Forelimb muscle (tissue), 1 donor: ENCODE measurements around the gene KRTAP4-1. TPM values are rescaled to one million over a fixed set of nuclear protein-coding genes. Genes with fewer than 3 reads are reported as not detected.
"Not testable (repeated sequence)": the region's sequence is repeated elsewhere in the genome, so short reads cannot be mapped to it uniquely, and the experiment has no call there.

Experiments used
- DNase-seq: peaks from one replicate; pipeline ENCODE4 v3.0.0-alpha.2; 2013; ENCODE audit warnings: low read depth
- polyA plus RNA-seq: library from polyadenylated mRNA; unstranded; fragments of 120-200 nt; gene quantifications from one replicate; pipeline ENCODE4 v1.2.1, GENCODE V29; 2013; ENCODE audit not compliant: insufficient read length

KRTAP4-1 gene
- polyA plus RNA-seq, 1 donor, result not detected

DNA sequence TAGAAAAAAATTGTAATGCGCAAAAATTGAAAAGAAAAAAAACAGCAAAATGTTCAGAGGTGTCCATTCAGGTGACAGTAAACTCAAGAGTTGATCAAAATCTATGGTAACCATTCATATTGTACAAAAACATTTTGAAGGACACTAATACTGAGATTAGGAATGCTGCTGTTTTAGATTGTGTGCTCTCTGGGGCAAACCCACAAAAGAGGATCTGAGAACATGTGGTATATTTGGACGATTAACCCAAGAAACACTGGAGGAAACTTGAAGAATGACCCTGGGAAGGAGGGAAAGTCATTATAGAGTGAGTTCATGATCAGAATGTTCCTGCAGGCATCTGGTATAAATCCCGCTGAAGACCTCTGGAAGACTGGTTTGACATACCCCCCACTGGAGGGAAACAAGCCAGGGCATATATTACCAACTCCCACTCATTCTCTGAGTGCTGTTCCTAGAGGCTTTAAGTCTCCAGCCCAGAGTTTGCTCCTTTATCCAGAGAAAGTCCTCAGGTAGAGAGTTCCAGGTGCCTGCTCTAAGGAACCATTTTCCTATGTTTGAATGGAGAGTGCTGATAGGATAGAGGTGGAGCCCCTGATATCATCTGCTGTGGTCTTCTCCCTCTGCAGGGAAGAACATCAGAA, 7.8 kb downstream of the KRTAP4-1 start:
- DNase-seq, result no peak

DNA sequence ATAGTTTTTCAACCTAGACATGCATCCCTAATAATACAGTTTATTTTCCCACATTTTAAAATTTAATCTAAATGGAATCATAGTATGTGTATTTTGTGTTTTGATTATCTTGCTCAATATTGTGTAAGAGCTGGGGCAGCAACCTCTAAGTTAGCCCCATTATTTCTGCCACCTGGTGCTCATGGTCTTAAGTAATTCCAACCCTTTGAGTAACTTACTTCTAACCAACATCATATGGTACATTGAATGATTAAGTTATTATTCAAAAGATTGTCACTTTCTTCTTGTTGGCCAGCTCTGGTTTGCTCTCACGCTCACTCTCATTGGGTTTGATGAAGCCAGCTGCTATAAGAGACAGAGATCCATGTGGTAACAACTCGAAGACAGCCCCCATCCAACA, 12.8 kb downstream of the KRTAP4-1 start:
- DNase-seq, result no peak

DNA sequence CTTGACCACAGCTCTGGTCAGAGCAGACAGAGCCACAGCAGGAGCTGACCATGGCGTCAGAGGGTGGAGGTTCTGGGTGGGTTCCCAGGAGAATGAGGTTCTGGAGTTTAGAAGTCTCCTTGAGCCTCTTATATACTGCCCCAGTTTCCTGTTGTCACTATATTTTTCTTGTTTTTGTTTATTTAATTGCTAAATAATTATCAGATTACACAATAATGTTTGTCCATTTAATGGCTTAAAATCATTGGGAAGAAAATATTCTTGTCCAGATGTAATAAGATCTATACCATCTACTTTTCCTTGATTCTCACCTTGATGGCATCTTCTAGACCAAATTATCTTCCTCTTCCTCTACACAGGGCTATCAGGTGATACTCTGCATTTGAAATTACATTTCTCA, 16.6 kb downstream of the KRTAP4-1 start, which contains the start of gene KRTAP4-3:
Gene KRTAP4-3, minus strand, starts transcription at position 101 of the 400 bp plus-strand sequence. Its CDS starts 49 bp downstream, at position 52.
- DNase-seq, result no peak

DNA sequence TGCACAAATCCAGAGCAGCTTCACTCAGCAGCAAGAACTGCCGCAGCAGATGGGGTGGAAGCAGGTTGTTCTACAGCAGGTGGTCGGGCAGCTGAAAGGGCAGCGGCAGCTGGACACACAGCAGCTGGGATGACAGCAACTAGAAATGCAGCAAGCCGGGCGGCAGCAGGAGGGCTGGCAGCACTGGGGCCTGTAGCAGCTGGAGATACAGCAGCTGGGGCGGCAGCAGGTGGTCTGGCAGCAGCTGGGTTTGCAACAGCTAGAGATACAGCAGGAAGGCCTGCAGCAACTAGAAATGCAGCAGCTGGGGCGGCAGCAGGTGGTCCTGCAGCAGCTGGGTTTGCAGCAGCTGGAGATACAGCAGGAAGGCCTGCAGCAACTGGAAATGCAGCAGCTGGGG, 17.1 kb downstream of the KRTAP4-1 start:
- DNase-seq, result no peak

DNA sequence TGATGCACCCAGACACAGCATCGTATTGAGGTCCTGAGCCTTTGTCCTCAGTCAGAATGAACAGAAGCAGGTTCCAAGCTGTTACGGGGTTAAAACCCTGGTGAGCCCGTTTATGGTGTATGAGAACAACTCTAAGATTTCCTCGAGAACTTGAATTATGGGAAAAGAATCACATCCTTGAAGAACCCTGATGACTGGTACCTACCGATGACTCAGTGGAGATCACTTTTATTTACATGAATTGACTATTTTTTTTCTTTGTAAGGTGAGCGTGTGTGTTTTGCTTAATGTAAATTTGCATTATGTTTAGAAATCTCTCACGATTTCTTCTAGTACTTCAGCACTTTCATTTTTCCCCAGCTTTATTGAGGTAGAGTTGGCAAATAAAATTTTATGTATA, 20.9 kb downstream of the KRTAP4-1 start:
- DNase-seq, result no peak

DNA sequence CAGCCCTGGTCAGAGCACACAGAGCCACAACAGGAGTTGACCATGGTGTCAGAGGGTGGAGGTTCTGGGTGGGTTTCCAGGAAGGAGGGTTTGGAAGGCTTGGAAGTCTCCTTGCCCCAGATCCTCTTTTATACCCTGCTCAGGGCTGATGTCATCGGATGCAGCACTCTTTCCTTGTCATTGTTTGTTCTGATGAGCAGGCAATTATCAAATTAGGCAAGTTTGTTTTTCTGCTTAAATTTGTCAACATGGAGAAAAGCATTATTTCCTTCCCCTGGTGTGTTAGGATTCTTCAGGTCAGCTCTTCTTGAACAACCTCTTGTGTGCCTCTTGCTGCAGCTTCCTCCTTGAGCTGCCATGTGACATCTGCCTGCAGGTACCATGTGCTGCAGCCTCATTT, 24.1 kb downstream of the KRTAP4-1 start, which contains the start of gene KRTAP4-4:
Gene KRTAP4-4, minus strand, starts transcription at position 101 of the 400 bp plus-strand sequence. Its CDS starts 57 bp downstream, at position 44.
- DNase-seq, result no peak

DNA sequence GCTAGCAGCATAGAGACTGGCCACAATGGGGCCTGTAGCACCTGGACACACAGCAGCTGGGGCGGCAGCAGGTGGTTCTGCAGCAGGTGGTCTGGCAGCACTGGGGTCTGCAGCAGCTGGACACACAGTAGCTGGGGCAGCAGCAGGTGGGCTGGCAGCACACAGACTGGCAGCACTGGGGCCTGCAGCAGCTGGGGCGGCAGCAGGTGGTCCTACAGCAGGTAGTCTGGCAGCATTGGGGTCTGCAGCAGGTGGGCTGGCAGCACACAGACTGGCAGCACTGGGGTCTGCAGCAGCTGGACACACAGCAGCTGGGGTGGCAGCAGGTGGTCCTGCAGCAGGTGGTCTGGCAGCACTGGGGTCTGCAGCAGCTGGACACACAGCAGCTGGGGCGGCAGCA, 24.5 kb downstream of the KRTAP4-1 start:
- not testable (repeated sequence) for DNase-seq

DNA sequence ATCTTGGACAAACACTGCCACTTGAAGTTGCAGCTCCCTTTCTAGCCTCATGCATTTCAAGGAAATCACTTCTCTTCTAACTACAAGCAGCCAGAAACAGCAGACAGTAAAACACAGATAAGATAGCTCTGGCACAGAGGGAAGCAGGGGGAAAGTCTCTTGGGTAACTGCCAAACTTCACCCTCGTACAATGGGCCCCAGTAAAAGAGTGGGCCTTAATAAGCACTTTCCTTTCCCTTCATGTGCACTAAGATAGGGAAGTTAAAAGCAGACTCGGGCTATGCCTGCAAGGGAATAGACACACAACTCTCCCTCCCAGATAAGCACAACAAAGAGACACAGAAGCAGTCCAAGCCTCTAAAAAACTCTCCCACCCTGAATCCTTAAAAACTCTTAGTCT, 30.9 kb downstream of the KRTAP4-1 start:
- DNase-seq, result no peak

DNA sequence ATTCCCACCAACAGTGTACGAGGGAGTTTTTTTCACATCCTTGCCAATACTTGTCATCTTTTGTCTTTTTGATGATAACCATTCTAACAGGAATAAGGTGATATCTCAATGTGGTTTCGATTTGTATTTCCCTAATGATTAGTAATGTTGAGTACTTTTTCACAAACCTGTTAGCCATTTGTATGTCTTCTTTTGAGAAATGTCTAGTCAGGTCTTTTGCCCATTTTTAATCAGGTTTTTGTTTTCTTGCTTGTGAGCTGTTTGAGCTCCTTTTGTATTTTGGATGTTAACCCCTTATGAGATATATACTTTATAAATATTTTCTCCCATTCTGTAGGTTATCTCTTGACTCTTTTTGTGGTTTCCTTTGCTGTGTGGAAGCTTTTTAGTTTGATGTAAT, 33.2 kb downstream of the KRTAP4-1 start:
- no peak for DNase-seq

DNA sequence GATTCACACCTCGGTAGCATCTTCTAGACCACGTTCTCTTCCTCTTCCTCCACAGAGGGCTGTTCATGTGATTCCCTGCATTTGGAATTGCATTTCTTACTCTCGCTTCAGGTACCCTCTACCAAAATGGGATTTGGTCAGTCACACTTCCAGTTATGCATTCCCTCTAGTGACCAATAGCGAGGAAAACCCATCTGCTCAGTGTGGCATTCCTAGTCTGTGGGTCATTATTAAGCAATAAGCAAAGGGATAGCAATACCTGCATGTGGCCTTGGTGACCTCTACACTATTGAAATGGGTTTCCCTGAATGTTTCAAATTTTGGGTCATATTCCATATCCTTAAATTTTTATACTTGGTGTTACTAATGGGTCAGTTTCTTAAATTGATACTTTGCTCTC, 34.7 kb downstream of the KRTAP4-1 start:
- no peak for DNase-seq

DNA sequence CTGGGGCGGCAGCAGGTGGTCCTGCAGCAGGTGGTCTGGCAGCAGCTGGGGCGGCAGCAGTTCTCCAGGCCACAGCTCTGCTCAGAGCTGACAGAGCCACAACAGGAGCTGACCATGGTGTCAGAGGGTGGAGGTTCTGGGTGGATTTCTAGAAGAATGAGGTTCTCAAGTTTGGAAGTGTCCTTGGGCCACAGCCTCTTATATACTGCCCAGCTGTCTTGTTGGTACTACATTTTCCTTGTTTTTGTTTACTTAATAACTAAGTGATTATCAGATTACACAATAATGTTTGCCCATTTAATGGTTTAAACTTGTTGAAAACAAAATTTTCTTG, 35.1 kb downstream of the KRTAP4-1 start, which contains the start of gene KRTAP4-5:
Gene KRTAP4-5, minus strand, starts transcription at position 174 of the 334 bp plus-strand sequence. Its CDS starts 58 bp downstream, at position 116.
- DNase-seq, result no peak

DNA sequence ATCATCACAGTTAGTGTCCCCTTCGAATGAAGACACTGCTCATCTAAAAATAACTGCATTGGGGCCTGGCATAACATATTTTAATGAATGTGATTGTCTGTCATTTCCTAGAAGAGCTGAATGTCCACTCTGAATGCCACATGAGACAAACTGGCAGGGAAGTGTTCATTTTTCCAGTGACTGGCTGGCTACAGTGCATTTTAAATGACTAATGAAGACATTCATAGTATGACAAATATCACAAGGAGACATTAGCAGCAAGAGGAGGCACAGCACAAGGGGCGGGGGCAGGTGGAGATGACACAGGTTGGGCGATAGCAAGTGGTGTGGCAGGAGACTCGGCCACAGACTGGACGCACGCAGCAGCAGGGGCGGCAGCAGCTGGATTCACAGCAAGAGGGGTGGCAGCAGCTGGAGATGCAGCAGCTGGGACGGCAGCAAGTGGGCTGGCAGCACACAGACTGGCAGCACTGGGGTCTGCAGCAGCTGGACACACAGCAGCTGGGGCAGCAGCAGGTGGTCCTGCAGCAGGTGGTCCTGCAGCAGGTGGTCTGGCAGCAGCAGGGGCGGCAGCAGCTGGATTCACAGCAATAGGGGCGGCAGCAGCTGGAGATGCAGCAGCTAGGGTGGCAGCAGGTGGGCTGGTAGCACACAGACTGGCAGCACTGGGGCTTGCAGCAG, 35.6 kb downstream of the KRTAP4-1 start:
- DNase-seq, result not testable (repeated sequence)

DNA sequence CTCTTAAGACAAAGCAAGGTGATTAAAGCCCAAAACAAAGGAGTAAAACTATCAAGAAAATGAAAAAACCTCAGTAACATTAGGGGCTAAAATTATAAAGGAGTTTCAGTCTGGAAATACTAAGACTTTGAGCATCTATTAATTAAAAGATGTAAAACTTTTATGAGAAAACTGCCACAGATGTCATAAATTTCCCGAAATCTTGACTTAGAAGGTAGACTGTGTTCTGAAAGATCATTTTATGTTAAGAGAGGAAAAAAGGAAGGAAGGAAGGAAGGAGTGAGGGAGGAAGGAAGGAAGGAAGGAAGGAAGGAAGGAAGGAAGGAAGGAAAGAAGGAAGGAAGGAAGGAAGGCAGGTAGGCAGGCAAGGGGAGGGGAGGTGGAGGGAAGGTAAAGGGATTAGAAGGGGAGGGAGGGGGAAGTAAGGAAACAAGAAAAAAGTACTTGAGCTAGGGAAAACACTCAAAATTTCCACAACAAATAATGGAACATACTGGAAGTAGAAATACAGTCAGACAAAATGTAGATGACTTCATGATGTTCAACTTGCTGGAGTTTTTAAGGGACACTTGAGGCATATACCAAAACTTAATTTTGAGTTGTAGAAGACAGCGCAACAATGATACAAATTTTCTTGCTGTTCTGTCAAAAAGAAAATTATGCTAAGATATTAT, 37.0 kb downstream of the KRTAP4-1 start:
- no peak for DNase-seq

DNA sequence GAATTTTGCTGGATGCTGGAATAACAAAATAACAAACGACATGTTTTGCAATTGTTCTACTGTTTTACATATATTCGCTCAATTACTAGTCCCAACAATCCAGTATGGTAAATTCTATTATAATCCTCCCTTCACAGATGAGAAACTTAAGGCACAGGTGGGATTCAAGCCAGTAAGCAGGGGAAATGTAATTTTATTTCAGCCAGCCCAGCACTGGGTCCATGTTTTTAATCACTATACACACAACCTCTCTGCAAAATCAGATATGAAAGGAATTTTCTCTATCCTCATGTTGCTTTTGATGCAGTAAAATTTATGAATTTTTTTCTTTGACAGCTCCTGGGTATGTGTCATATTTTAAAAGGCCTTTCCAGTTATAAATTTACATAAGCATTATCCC, 39.5 kb downstream of the KRTAP4-1 start:
- DNase-seq, result no peak

DNA sequence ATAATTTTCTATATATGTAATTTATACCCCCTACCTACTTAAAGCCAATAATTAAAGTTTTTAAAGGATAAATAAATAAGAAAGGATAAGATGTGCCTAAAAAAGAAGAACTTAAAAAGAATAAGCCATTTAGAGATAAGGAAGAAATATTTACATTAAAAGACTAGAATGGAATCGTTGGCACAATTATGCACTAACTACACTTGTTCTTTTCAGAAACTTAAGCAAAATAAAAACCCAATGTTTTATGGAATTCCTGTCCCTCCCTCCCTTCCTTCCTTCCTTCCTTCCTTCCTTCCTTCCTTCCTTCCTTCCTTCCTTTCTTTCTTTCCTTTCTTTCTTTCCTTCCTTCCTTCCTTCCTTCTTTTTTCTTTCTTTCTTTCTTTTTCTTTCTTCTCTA, 39.9 kb downstream of the KRTAP4-1 start:
- DNase-seq, result no peak

DNA sequence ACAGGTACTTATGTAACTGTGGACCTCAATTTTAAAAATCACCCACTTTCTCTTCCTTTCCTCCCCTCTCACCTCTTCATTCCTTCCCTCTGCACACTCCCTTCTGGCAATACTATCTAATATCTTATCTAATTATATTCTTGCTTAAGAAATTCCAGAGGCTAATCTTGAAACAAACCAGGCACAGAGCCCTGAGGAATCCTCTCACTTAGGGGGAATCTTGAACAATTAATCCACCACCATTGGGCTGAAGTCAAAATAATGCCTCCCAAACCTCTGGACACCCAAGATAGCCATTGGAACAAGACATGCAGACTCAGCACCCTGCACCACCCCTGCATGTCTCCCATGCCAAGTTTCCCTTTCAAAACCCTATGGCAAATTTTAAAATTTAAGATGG, 43.4 kb downstream of the KRTAP4-1 start:
- no peak for DNase-seq

DNA sequence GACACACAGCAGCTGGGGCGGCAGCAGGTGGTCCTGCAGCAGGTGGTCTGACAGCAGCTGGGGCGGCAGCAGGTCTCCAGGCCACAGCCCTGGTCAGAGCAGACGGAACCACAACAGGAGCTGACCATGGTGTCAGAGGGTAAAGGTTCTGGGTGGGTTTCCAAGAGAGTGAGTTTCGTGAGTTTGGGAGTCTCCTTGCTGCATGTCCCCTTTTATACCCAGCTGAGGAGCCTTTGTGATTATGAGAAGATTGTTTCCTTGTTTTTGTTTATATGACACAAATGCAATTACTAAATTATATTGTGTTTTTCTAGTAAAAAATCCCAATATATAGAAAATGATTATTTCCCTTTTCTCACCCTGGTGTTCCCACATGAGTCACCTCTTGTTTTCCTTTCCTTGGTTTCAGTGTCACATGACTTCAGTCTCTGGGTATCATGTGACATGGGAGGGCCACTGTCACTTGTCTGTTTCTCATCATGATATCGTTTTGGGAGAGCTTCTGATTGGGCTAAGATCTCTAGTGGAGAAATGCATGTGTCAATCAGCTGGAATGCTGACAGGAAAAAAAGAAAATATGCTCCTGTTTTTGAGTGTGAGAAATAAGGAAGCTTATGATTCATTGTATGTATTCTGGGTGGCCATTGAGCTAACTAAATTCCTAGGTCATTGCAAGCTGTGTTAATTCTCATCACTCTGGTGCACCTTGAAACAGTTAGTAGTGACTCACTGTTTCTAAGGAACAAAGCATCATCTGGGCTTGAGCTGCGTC, 44.2 kb downstream of the KRTAP4-1 start, which contains the start of gene KRTAP4-6:
Gene KRTAP4-6, minus strand, starts transcription at position 185 of the 772 bp plus-strand sequence. Its CDS starts 57 bp downstream, at position 128.
- no peak for DNase-seq

DNA sequence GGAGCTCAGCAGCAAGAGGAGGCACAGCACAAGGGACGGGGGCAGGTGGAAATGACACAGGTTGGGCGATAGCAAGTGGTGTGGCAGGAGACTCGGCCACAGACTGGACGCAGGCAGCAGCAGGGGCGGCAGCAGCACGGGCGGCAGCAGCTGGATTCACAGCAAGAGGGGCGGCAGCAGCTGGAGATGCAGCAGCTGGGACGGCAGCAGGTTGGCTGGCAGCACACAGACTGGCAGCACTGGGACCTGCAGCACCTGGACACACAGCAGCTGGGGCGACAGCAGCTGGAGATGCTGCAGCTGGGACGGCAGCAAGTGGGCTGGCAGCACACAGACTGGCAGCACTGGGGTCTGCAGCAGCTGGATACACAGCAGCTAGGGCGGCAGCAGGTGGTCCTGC, 44.8 kb downstream of the KRTAP4-1 start:
- DNase-seq, result not testable (repeated sequence)
